BE2C (cell line): ENCODE data around the gene ADAMTS16.

Experiments
- DNase-seq: peaks from one replicate; pipeline ENCODE4 v3.0.0-alpha.2; 2020
- H3K27me3 ChIP-seq: fragments of 250-450 bp; sonication (Bioruptor Pico); 2 replicates; pipeline ENCODE4 v1.5.1; 2020; ENCODE audit warnings: mild to moderate bottlenecking
- H3K36me3 ChIP-seq: fragments of 250-450 bp; sonication (Bioruptor Pico); 2 replicates; pipeline ENCODE4 v1.5.1; 2020; ENCODE audit warnings: mild to moderate bottlenecking
- H3K4me1 ChIP-seq: fragments of 250-450 bp; sonication (Bioruptor Pico); 2 replicates; pipeline ENCODE4 v1.5.1; 2020
- H3K4me3 ChIP-seq: 2 replicates; pipeline ENCODE4 v1.5.1; 2011; ENCODE audit warnings: low read depth, low read length
- H3K9me3 ChIP-seq: fragments of 250-450 bp; sonication (Bioruptor Pico); 2 replicates; pipeline ENCODE4 v1.5.1; 2020
- TF ChIP-seq, protein P1 (sequence below): IDR thresholded peaks from 2 replicates; pipeline ENCODE4 v1.5.1; 2012; ENCODE audit warnings: mild to moderate bottlenecking, low read depth, low read length

Gene ADAMTS16

DNA sequence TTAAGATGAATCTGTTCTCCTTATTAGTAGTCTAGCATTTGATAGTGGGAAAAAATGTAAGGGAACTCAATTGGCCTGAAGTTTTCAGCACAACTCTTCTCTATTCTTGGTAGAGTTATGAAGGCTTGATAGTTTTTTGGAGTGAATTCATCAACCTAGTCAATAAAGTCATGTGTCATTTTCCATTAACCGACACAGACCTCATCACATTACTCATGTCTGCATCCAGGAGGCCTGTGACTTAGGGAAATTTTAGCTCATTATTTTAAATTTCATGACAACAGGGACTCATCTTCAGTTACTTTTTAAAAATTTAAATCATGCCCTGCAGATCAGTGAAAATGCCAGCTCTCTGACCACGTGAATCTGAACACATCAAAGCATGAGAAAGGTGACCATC is 63.3 kb downstream of the ADAMTS16 start:
- TF ChIP-seq, protein P1, sequence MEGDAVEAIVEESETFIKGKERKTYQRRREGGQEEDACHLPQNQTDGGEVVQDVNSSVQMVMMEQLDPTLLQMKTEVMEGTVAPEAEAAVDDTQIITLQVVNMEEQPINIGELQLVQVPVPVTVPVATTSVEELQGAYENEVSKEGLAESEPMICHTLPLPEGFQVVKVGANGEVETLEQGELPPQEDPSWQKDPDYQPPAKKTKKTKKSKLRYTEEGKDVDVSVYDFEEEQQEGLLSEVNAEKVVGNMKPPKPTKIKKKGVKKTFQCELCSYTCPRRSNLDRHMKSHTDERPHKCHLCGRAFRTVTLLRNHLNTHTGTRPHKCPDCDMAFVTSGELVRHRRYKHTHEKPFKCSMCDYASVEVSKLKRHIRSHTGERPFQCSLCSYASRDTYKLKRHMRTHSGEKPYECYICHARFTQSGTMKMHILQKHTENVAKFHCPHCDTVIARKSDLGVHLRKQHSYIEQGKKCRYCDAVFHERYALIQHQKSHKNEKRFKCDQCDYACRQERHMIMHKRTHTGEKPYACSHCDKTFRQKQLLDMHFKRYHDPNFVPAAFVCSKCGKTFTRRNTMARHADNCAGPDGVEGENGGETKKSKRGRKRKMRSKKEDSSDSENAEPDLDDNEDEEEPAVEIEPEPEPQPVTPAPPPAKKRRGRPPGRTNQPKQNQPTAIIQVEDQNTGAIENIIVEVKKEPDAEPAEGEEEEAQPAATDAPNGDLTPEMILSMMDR = no peak
- H3K4me3 ChIP-seq = no peak overlapping the region

DNA sequence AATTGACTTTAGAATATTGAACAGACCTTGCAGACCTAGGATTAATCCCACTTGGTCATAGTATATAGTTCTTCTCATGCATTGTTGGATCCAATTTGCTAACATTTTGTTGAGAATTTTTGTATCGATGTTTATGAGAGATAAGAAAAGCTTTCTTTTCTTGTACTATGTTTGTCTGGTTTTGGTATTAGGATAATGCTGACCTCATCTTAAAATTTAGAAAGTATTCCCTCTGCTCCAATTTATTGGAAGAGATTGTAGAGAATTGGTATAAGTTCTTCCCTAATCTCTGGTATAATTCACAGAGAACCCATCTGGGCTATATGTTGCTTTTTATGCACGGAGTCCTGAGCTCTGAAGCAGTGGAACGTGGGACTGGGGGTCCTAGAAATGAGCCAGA is 67.7 kb downstream of the ADAMTS16 start:
- TF ChIP-seq, protein P1 = no peak
- Histone ChIP-seq H3K36me3 (no peaks in the 10 kb centered on the region), H3K4me3 (no peak overlapping the region), H3K9me3 (no peaks in the 10 kb centered on the region), H3K4me1 (peaks cover 7% of the 10 kb centered on the region), H3K27me3 (no peaks in the 10 kb centered on the region)
- no peak for DNase-seq

More for the DNA sequence above, 63.3 kb downstream of the ADAMTS16 start:
- H3K4me1 ChIP-seq = no peaks in the 10 kb centered on the region
- H3K36me3 ChIP-seq = no peaks in the 10 kb centered on the region
- DNase-seq = no peak
- H3K27me3 ChIP-seq = no peaks in the 10 kb centered on the region
- no peaks in the 10 kb centered on the region for H3K9me3 ChIP-seq

DNA sequence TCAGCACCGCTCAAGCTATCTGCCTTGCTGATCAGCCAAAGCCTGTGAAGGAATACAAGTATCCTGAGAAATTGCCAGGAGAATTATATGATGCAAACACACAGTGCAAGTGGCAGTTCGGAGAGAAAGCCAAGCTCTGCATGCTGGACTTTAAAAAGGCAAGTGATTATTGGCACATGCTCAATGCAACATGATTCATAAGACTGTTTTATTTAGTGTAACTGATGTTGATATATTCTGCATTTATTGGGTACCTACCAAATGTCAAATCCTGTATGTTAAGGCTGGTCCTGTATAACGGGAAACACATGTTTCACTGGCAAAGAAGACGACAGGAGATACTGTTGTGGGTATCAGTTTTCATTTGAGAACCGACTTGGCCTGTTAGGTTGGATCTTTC is 69.0 kb downstream of the ADAMTS16 start:
- no peak overlapping the region for H3K4me3 ChIP-seq
- no peak for DNase-seq
- H3K36me3 ChIP-seq = no peaks in the 10 kb centered on the region
- H3K27me3 ChIP-seq = no peaks in the 10 kb centered on the region
- H3K9me3 ChIP-seq = no peaks in the 10 kb centered on the region
- TF ChIP-seq, protein P1 = no peak
- peaks cover 7% of the 10 kb centered on the region for H3K4me1 ChIP-seq

DNA sequence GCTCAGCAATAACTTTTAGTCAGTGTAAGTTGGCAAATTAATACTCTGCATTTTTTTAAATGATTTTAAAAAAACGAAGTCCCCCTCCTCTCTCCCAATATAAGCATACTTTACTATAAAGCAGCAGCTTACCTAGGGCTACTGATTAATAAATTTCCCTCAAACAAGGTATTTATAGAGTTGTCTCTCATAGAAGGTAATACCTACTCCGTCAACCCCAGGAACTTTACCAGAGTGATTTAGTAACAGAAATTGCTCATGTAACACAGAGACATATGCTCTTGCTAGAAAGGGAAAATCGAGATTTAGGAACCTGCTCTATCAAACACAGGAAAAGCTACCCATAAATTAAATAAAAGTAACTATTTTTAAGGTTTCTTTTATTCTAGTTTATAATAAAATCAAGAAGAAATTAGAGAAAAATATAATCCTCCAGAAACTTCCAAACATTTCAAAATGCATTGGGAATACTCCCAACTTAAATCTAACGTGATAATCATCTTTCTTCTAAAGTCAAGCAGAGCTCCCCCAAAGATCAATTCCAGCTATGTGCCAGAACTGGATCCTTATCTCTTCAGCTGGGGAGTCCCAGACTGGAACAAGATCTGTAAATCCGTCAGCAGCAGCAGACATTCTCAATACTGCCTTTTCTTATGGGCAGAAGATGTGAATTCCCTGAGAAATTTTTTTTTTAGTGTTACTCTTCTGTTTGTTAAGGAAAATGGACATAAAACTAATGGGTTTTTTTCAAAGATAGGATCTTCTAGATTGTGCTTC is 69.6 kb downstream of the ADAMTS16 start:
- Histone ChIP-seq H3K9me3 (no peaks in the 10 kb centered on the region), H3K4me1 (peaks cover 7% of the 10 kb centered on the region), H3K27me3 (no peaks in the 10 kb centered on the region), H3K4me3 (no peak overlapping the region), H3K36me3 (no peaks in the 10 kb centered on the region)
- DNase-seq = no peak
- TF ChIP-seq, protein P1 = no peak

DNA sequence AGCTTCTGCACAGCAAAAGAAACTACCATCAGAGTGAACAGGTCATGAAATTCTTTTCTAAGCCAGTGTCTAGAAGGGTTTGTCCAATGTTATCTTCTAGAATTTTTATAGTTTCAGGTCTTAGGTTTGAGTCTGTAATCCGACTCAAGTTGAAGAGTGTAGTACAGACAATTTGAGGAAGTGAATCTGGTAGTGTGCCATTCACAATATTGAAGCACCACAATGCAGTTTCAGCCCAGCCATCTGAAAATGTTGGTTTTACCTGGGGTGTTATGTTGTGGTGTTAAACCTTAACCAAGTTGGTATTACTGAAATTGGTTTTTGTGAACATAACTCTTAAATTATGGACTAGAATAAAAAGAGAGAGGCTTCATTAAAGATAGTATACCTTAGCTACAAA is 77.2 kb downstream of the ADAMTS16 start:
- TF ChIP-seq, protein P1 = no peak
- Histone ChIP-seq H3K9me3 (no peaks in the 10 kb centered on the region), H3K27me3 (no peaks in the 10 kb centered on the region), H3K36me3 (no peaks in the 10 kb centered on the region), H3K4me3 (no peak overlapping the region), H3K4me1 (no peaks in the 10 kb centered on the region)
- DNase-seq = no peak

DNA sequence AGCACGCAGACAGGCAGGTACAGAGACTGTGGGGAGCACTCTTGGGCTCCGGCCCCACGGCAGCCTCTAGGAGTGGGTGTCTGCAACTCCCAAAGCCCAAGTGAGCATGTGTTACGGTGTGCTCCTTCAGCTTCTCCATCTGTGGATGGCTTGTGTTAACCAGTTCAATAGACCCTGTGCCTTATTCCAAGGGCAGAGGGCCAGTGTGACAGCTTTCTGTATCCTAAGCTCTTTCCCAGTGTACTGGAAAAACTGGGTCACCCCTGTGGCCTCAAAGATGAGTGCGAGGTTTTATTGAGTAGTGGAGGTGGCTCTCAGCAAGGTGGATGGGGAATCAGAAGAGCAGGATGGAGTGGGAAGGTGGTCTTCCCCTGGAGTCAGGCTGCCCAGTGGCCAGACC is 78.3 kb downstream of the ADAMTS16 start:
- DNase-seq = no peak
- Histone ChIP-seq H3K27me3 (no peaks in the 10 kb centered on the region), H3K4me1 (no peaks in the 10 kb centered on the region), H3K9me3 (no peaks in the 10 kb centered on the region), H3K36me3 (no peaks in the 10 kb centered on the region), H3K4me3 (no peak overlapping the region)
- TF ChIP-seq, protein P1 = no peak
